Activated CD4-positive, alpha-beta T cell treated with anti-CD3 and anti-CD28 coated beads, Interleukin-10, Interleukin-2, amounts not matched to agents 100 ng/mL and 50 ng/mL, durations not matched to agents 16 hours and 8 hours (primary cell): ENCODE data around the gene ARPC1A.

Experiments
- DNase-seq: peaks from one replicate; pipeline ENCODE4 v3.0.0-alpha.2; 2020

ARPC1A gene

GRCh38 chr7:99410635-99411034 is 84.9 kb downstream of the ARPC1A start:
- no peak for DNase-seq

GRCh38 chr7:99415513-99416127 is 89.9 kb downstream of the ARPC1A start:
- peak; percentile 42 for DNase-seq
